Measurements from ENCODE around the gene ATP9B. TPM values are rescaled to one million over a fixed set of nuclear protein-coding genes. Genes with fewer than 3 reads are reported as not detected.

ATP9B gene
- total RNA-seq, 4 donors from 2014 or later, result 26.0 to 37.4 (median 30.5) TPM

GRCh38 chr18:79047556-79048244 lies 21.5 kb upstream of the ATP9B start:
- H3K27me3 ChIP-seq, result peaks cover 0 to 21% (median 0%) of the 10 kb centered on the region in 4 donors
- H3K27ac ChIP-seq (replicated peaks in 1 of 4), result no peak overlapping the region
- H3K4me3 ChIP-seq, result no peak overlapping the region
- TF ChIP-seq POLR2A (IDR thresholded peaks at IDR 0.05; ENCODE audit: low read depth) (no peak), EP300 (IDR thresholded peaks at IDR 0.05) (no peak), POLR2AphosphoS5 (IDR thresholded peaks at IDR 0.05) (no peak), CTCF (IDR thresholded peaks at IDR 0.05) (no peak)
- H3K4me1 ChIP-seq, result no peaks in the 10 kb centered on the region
- DNase-seq (ENCODE audit: extremely low spot score), result no peak
- no peaks in the 10 kb centered on the region for H3K9me3 ChIP-seq
- intact Hi-C loops (cut with DNase I), result no loop called here
- 96% methylated on average over 36 of the region's 36 CpGs for WGBS
- no peaks in the 10 kb centered on the region for H3K36me3 ChIP-seq

GRCh38 chr18:79048245-79048632 lies 21.0 kb upstream of the ATP9B start:
- H3K4me3 ChIP-seq, result no peak overlapping the region
- no peaks in the 10 kb centered on the region for H3K9me3 ChIP-seq
- H3K27ac ChIP-seq (replicated peaks in 1 of 4), result no peak overlapping the region
- H3K27me3 ChIP-seq, result peaks cover 0 to 21% (median 0%) of the 10 kb centered on the region in 4 donors
- no peak for DNase-seq (ENCODE audit: extremely low spot score)
- WGBS, result 80% methylated on average over 8 of the region's 8 CpGs
- no peaks in the 10 kb centered on the region for H3K4me1 ChIP-seq
- H3K36me3 ChIP-seq, result no peaks in the 10 kb centered on the region
- intact Hi-C loops (cut with DNase I), result no loop called here
- TF ChIP-seq EP300 (IDR thresholded peaks at IDR 0.05) (no peak), POLR2AphosphoS5 (IDR thresholded peaks at IDR 0.05) (no peak), POLR2A (IDR thresholded peaks at IDR 0.05; ENCODE audit: low read depth) (no peak), CTCF (IDR thresholded peaks at IDR 0.05) (no peak)

GRCh38 chr18:79049506-79049905 lies 19.7 kb upstream of the ATP9B start:
- intact Hi-C loops (cut with DNase I), result no loop called here
- peaks cover 0 to 21% (median 0%) of the 10 kb centered on the region in 4 donors for H3K27me3 ChIP-seq
- 87% methylated on average over 3 of the region's 3 CpGs for WGBS
- no peak overlapping the region for H3K4me3 ChIP-seq
- H3K36me3 ChIP-seq, result no peaks in the 10 kb centered on the region
- H3K27ac ChIP-seq (replicated peaks in 1 of 4), result no peak overlapping the region
- DNase-seq (ENCODE audit: extremely low spot score), result no peak
- TF ChIP-seq CTCF (IDR thresholded peaks at IDR 0.05) (no peak), EP300 (IDR thresholded peaks at IDR 0.05) (no peak), POLR2AphosphoS5 (IDR thresholded peaks at IDR 0.05) (no peak), POLR2A (IDR thresholded peaks at IDR 0.05; ENCODE audit: low read depth) (no peak)
- no peaks in the 10 kb centered on the region for H3K4me1 ChIP-seq
- H3K9me3 ChIP-seq, result no peaks in the 10 kb centered on the region

GRCh38 chr18:79050005-79050404 lies 19.2 kb upstream of the ATP9B start:
- Histone ChIP-seq H3K36me3 (no peaks in the 10 kb centered on the region), H3K27me3 (peaks cover 0 to 21% (median 0%) of the 10 kb centered on the region in 4 donors), H3K4me1 (no peaks in the 10 kb centered on the region), H3K4me3 (no peak overlapping the region), H3K9me3 (no peaks in the 10 kb centered on the region), H3K27ac (replicated peaks in 1 of 4) (no peak overlapping the region)
- no peak for TF ChIP-seq POLR2AphosphoS5 (IDR thresholded peaks at IDR 0.05)
- TF ChIP-seq CTCF (IDR thresholded peaks at IDR 0.05), result no peak
- TF ChIP-seq POLR2A (IDR thresholded peaks at IDR 0.05; ENCODE audit: low read depth), result no peak
- no peak for TF ChIP-seq EP300 (IDR thresholded peaks at IDR 0.05)
- no peak for DNase-seq (ENCODE audit: extremely low spot score)
- 79% methylated on average over 5 of the region's 5 CpGs for WGBS
- intact Hi-C loops (cut with DNase I), result no loop called here
